ENCODE results near the gene EEF1AKMT3.
A peak's percentile ranks its signal among the peaks of the same experiment; 100 is the strongest.

The EEF1AKMT3 gene

GRCh38 chr12:57738661-57739237 is 33.7 kb upstream of the EEF1AKMT3 start, which contains the start of gene AGAP2:
TSS of gene AGAP2 (minus strand) at chr12:57738742. CDS start at chr12:57738246, 496 bp downstream.
- Histone ChIP-seq H3K36me3 (ENCODE audit: control insufficient read depth, insufficient read depth, low read length) (no peaks in the 10 kb centered on the region), H3K27ac (ENCODE audit: low read depth, low read length) (no peak within 1 kb of the TSS), H3K27me3 (ENCODE audit: control insufficient read depth, insufficient read depth, low read length) (peaks cover 32% of the 10 kb centered on the region), H3K4me3 (ENCODE audit: low read length) (no peak within 1 kb of the TSS), H3K4me1 (ENCODE audit: control insufficient read depth, insufficient read depth, low read length) (no peaks in the 10 kb centered on the region), H3K9ac (ENCODE audit: low read length) (no peak within 1 kb of the TSS)

- Histone ChIP-seq H3K9ac (ENCODE audit: low read length) (no peak overlapping the region), H3K4me3 (ENCODE audit: low read length) (no peak overlapping the region)
These were observed 33.0 kb upstream of the EEF1AKMT3 start for GRCh38 chr12:57739387-57739786.

GRCh38 chr12:57739914-57740538 is 32.4 kb upstream of the EEF1AKMT3 start:
- no peaks in the 10 kb centered on the region for H3K4me1 ChIP-seq (ENCODE audit: control insufficient read depth, insufficient read depth, low read length)
- no peaks in the 10 kb centered on the region for H3K36me3 ChIP-seq (ENCODE audit: control insufficient read depth, insufficient read depth, low read length)
- no peak overlapping the region for H3K27ac ChIP-seq (ENCODE audit: low read depth, low read length)
- no peak overlapping the region for H3K9ac ChIP-seq (ENCODE audit: low read length)
- H3K4me3 ChIP-seq (ENCODE audit: low read length): no peak overlapping the region
- H3K27me3 ChIP-seq (ENCODE audit: control insufficient read depth, insufficient read depth, low read length): peaks cover 27% of the 10 kb centered on the region

More at GRCh38 chr12:57739387-57739786, 33.0 kb upstream of the EEF1AKMT3 start:
- H3K27me3 ChIP-seq (ENCODE audit: control insufficient read depth, insufficient read depth, low read length): peaks cover 30% of the 10 kb centered on the region
- no peaks in the 10 kb centered on the region for H3K4me1 ChIP-seq (ENCODE audit: control insufficient read depth, insufficient read depth, low read length)
- H3K27ac ChIP-seq (ENCODE audit: low read depth, low read length): no peak overlapping the region
- H3K36me3 ChIP-seq (ENCODE audit: control insufficient read depth, insufficient read depth, low read length): no peaks in the 10 kb centered on the region

- Histone ChIP-seq H3K9ac (ENCODE audit: low read length) (no peak overlapping the region), H3K27ac (ENCODE audit: low read depth, low read length) (no peak overlapping the region), H3K4me3 (ENCODE audit: low read length) (peak overlapping the region; percentile 51), H3K4me1 (ENCODE audit: control insufficient read depth, insufficient read depth, low read length) (peaks cover 4% of the 10 kb centered on the region), H3K36me3 (ENCODE audit: control insufficient read depth, insufficient read depth, low read length) (no peaks in the 10 kb centered on the region), H3K27me3 (ENCODE audit: control insufficient read depth, insufficient read depth, low read length) (peaks cover 21% of the 10 kb centered on the region)
These were observed 31.6 kb upstream of the EEF1AKMT3 start for GRCh38 chr12:57740656-57741412.

- H3K4me1 ChIP-seq (ENCODE audit: control insufficient read depth, insufficient read depth, low read length): peaks cover 5% of the 10 kb centered on the region
- no peak overlapping the region for H3K27ac ChIP-seq (ENCODE audit: low read depth, low read length)
- H3K4me3 ChIP-seq (ENCODE audit: low read length): peak overlapping the region; percentile 51
- H3K27me3 ChIP-seq (ENCODE audit: control insufficient read depth, insufficient read depth, low read length): peaks cover 20% of the 10 kb centered on the region
- no peaks in the 10 kb centered on the region for H3K36me3 ChIP-seq (ENCODE audit: control insufficient read depth, insufficient read depth, low read length)
- no peak overlapping the region for H3K9ac ChIP-seq (ENCODE audit: low read length)
These were observed 31.0 kb upstream of the EEF1AKMT3 start for GRCh38 chr12:57741413-57741789.

- H3K9ac ChIP-seq (ENCODE audit: low read length): no peak overlapping the region
- peaks cover 14% of the 10 kb centered on the region for H3K27me3 ChIP-seq (ENCODE audit: control insufficient read depth, insufficient read depth, low read length)
- no peak overlapping the region for H3K27ac ChIP-seq (ENCODE audit: low read depth, low read length)
- H3K36me3 ChIP-seq (ENCODE audit: control insufficient read depth, insufficient read depth, low read length): peaks cover 2% of the 10 kb centered on the region
- H3K4me1 ChIP-seq (ENCODE audit: control insufficient read depth, insufficient read depth, low read length): peaks cover 5% of the 10 kb centered on the region
- H3K4me3 ChIP-seq (ENCODE audit: low read length): peak overlapping the region; percentile 51
These were observed 30.3 kb upstream of the EEF1AKMT3 start for GRCh38 chr12:57741844-57742738.

GRCh38 chr12:57743769-57744168 is 28.6 kb upstream of the EEF1AKMT3 start:
- peaks cover 10% of the 10 kb centered on the region for H3K27me3 ChIP-seq (ENCODE audit: control insufficient read depth, insufficient read depth, low read length)
- H3K9ac ChIP-seq (ENCODE audit: low read length): no peak overlapping the region
- peaks cover 5% of the 10 kb centered on the region for H3K4me1 ChIP-seq (ENCODE audit: control insufficient read depth, insufficient read depth, low read length)
- H3K27ac ChIP-seq (ENCODE audit: low read depth, low read length): no peak overlapping the region
- H3K36me3 ChIP-seq (ENCODE audit: control insufficient read depth, insufficient read depth, low read length): peaks cover 9% of the 10 kb centered on the region
- H3K4me3 ChIP-seq (ENCODE audit: low read length): no peak overlapping the region

GRCh38 chr12:57744194-57744776 is 28.1 kb upstream of the EEF1AKMT3 start:
- Histone ChIP-seq H3K4me1 (ENCODE audit: control insufficient read depth, insufficient read depth, low read length) (peaks cover 5% of the 10 kb centered on the region), H3K27ac (ENCODE audit: low read depth, low read length) (peak overlapping the region; percentile 93), H3K9ac (ENCODE audit: low read length) (no peak overlapping the region), H3K27me3 (ENCODE audit: control insufficient read depth, insufficient read depth, low read length) (peaks cover 7% of the 10 kb centered on the region), H3K36me3 (ENCODE audit: control insufficient read depth, insufficient read depth, low read length) (peaks cover 13% of the 10 kb centered on the region), H3K4me3 (ENCODE audit: low read length) (peak overlapping the region; percentile 86)

- peaks cover 3% of the 10 kb centered on the region for H3K27me3 ChIP-seq (ENCODE audit: control insufficient read depth, insufficient read depth, low read length)
- H3K27ac ChIP-seq (ENCODE audit: low read depth, low read length): peak within 1 kb of the TSS; percentile 93
- peak within 1 kb of the TSS; percentile 86 for H3K4me3 ChIP-seq (ENCODE audit: low read length)
- peak within 1 kb of the TSS; percentile 84 for H3K9ac ChIP-seq (ENCODE audit: low read length)
- peaks cover 13% of the 10 kb centered on the region for H3K36me3 ChIP-seq (ENCODE audit: control insufficient read depth, insufficient read depth, low read length)
- H3K4me1 ChIP-seq (ENCODE audit: control insufficient read depth, insufficient read depth, low read length): peaks cover 5% of the 10 kb centered on the region
These were observed 27.5 kb upstream of the EEF1AKMT3 start, which contains the start of gene TSPAN31 for GRCh38 chr12:57744777-57745484. TSS of gene TSPAN31 (plus strand) at chr12:57745039. CDS start at chr12:57745155, 116 bp downstream.

- Histone ChIP-seq H3K27me3 (ENCODE audit: control insufficient read depth, insufficient read depth, low read length) (no peaks in the 10 kb centered on the region), H3K27ac (ENCODE audit: low read depth, low read length) (peak overlapping the region; percentile 93), H3K36me3 (ENCODE audit: control insufficient read depth, insufficient read depth, low read length) (peaks cover 17% of the 10 kb centered on the region), H3K4me1 (ENCODE audit: control insufficient read depth, insufficient read depth, low read length) (peaks cover 5% of the 10 kb centered on the region), H3K9ac (ENCODE audit: low read length) (peak overlapping the region; percentile 84), H3K4me3 (ENCODE audit: low read length) (peak overlapping the region; percentile 86)
These were observed 26.9 kb upstream of the EEF1AKMT3 start for GRCh38 chr12:57745485-57745881.

- Histone ChIP-seq H3K27ac (ENCODE audit: low read depth, low read length) (peak overlapping the region; percentile 93), H3K36me3 (ENCODE audit: control insufficient read depth, insufficient read depth, low read length) (peaks cover 17% of the 10 kb centered on the region), H3K4me1 (ENCODE audit: control insufficient read depth, insufficient read depth, low read length) (peaks cover 7% of the 10 kb centered on the region), H3K27me3 (ENCODE audit: control insufficient read depth, insufficient read depth, low read length) (no peaks in the 10 kb centered on the region), H3K9ac (ENCODE audit: low read length) (no peak overlapping the region), H3K4me3 (ENCODE audit: low read length) (peak overlapping the region; percentile 86)
These were observed 26.4 kb upstream of the EEF1AKMT3 start for GRCh38 chr12:57746025-57746424.
